RWPE2 (cell line): Measurements from ENCODE around the gene ZBTB18.

Experiments used
- ATAC-seq: fragments of 200-7000 bp; cut with Tn5 transposase; 3 replicates; pipeline ENCODE4 v1.9.1; 2021; ENCODE audit warnings: low read depth
- DNase-seq: peaks from one replicate; pipeline ENCODE4 v3.0.0-alpha.2; 2020; ENCODE audit warnings: low spot score
- H3K27ac ChIP-seq: fragments of 450-650 bp; 2 replicates; pipeline ENCODE4 v1.5.1; 2017; ENCODE audit warnings: mild to moderate bottlenecking; ENCODE audit not compliant: poor library complexity, severe bottlenecking
- H3K27me3 ChIP-seq: fragments of 250-450 bp; sonication (Bioruptor Pico); 2 replicates; pipeline ENCODE4 v1.5.1; 2021; ENCODE audit warnings: mild to moderate bottlenecking, moderate library complexity; ENCODE audit not compliant: insufficient read depth, poor library complexity, severe bottlenecking
- H3K36me3 ChIP-seq: fragments of 250-450 bp; sonication (Bioruptor Pico); 2 replicates; pipeline ENCODE4 v1.5.1; 2020; ENCODE audit warnings: low read depth, mild to moderate bottlenecking, moderate library complexity
- H3K4me1 ChIP-seq: fragments of 250-450 bp; sonication (Bioruptor Pico); 2 replicates; pipeline ENCODE4 v1.5.1; 2021; ENCODE audit warnings: mild to moderate bottlenecking, moderate library complexity; ENCODE audit not compliant: insufficient read depth, poor library complexity, severe bottlenecking
- H3K4me3 ChIP-seq: fragments of 250-450 bp; sonication (Bioruptor Pico); 2 replicates; pipeline ENCODE4 v1.5.1; 2021; ENCODE audit warnings: mild to moderate bottlenecking, moderate library complexity; ENCODE audit not compliant: severe bottlenecking
- H3K9me3 ChIP-seq: fragments of 250-450 bp; sonication (Bioruptor Pico); 2 replicates; pipeline ENCODE4 v1.5.1; 2021; ENCODE audit warnings: mild to moderate bottlenecking, moderate library complexity; ENCODE audit not compliant: severe bottlenecking
- CTCF ChIP-seq: fragments of 450-650 bp; IDR thresholded peaks from one replicate; pipeline ENCODE4 v1.5.1; 2017; ENCODE audit warnings: mild to moderate bottlenecking, moderate library complexity; ENCODE audit not compliant: poor library complexity, severe bottlenecking

The ZBTB18 gene

DNA sequence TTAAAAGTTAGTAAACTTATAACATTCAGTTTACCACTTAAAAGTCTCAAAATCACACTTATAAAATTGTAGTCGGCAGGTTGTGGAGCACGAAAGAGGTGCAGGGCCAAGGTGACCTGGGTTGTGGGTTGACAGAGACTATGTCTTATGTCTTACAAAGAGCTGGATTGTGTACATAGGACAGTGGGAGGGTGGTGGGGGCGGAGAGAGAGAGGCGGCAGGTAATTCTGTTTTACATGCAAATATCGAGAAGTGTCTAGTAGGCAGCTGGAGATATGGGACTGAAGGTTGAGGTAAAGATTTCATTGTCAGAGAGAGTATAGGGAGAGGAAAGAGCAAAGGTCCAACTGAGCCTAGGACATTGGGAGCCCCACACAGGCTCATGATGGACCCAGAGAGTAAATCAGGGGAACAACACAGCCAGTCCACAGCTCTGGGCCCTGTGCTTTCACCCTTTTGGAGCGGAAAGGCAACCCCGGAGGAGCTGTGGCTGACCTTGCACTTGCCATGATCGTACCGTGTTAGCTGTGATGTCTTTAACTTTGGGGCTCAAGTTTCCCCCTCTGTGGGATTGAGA, 28.1 kb upstream of the ZBTB18 start:
- ATAC-seq, result no peak
- H3K36me3 ChIP-seq, result no peaks in the 10 kb centered on the region
- H3K27me3 ChIP-seq, result no peaks in the 10 kb centered on the region
- H3K4me1 ChIP-seq, result no peaks in the 10 kb centered on the region
- H3K9me3 ChIP-seq, result no peaks in the 10 kb centered on the region
- no peak for TF ChIP-seq CTCF
- H3K27ac ChIP-seq, result no peak overlapping the region
- no peak overlapping the region for H3K4me3 ChIP-seq
- no peak for DNase-seq

DNA sequence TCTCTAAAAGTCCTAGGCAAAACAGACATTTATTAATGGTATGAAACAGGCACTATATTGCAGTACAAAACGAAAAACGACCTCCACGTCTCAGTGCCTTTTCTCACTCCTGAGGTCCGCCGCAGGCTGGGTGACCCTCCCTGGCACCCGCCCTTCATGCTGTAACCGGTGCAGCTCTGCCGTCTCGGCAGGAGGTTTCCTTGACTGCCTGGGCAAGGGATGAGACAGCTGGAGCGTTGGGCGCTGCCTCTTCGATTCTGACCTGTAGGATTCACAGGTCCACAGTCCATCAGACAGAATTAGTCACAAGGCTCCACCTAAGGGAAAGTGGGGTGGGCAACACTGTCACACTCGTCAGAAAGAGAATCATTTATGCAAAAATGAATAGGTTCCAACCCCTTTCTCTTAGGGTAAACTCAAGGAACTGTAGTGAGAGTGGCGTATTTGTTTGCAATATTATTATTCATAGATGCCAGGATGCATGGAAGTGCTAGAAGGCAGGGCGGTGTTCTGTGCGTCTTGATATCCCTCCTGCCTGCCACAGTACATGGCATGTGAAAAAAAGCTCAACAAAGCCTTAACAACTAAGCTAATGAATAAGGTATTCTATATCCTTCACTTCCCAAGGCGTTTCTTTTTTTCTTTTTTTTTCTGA, 23.5 kb upstream of the ZBTB18 start:
- no peak overlapping the region for H3K27ac ChIP-seq
- no peak for ATAC-seq

GRCh38 chr1:244028701-244029100, 22.4 kb upstream of the ZBTB18 start:
- Histone ChIP-seq H3K27ac (no peak overlapping the region), H3K9me3 (no peaks in the 10 kb centered on the region), H3K4me1 (no peaks in the 10 kb centered on the region), H3K36me3 (no peaks in the 10 kb centered on the region), H3K4me3 (no peak overlapping the region), H3K27me3 (no peaks in the 10 kb centered on the region)
- TF ChIP-seq CTCF, result no peak
- no peak for DNase-seq
- ATAC-seq, result no peak

More for the DNA sequence above, 23.5 kb upstream of the ZBTB18 start:
- DNase-seq, result no peak
- no peak overlapping the region for H3K4me3 ChIP-seq
- H3K9me3 ChIP-seq, result no peaks in the 10 kb centered on the region
- no peaks in the 10 kb centered on the region for H3K4me1 ChIP-seq
- no peak for TF ChIP-seq CTCF
- no peaks in the 10 kb centered on the region for H3K36me3 ChIP-seq
- H3K27me3 ChIP-seq, result no peaks in the 10 kb centered on the region

- Histone ChIP-seq H3K27me3 (no peaks in the 10 kb centered on the region), H3K4me1 (no peaks in the 10 kb centered on the region), H3K27ac (no peak overlapping the region), H3K9me3 (no peaks in the 10 kb centered on the region), H3K36me3 (no peaks in the 10 kb centered on the region), H3K4me3 (no peak overlapping the region)
- no peak for ATAC-seq
- no peak for DNase-seq
- peak; percentile 8 for TF ChIP-seq CTCF
Observed at GRCh38 chr1:244029124-244029523, 22.0 kb upstream of the ZBTB18 start.

- no peak overlapping the region for H3K27ac ChIP-seq
Observed at GRCh38 chr1:244030481-244031040, 20.5 kb upstream of the ZBTB18 start.

More at GRCh38 chr1:244030481-244031040, 20.5 kb upstream of the ZBTB18 start:
- H3K4me1 ChIP-seq, result no peaks in the 10 kb centered on the region
- ATAC-seq (no peak), DNase-seq (no peak)
- no peak for TF ChIP-seq CTCF
- H3K27me3 ChIP-seq, result no peaks in the 10 kb centered on the region
- H3K4me3 ChIP-seq, result no peak overlapping the region
- no peaks in the 10 kb centered on the region for H3K9me3 ChIP-seq
- no peaks in the 10 kb centered on the region for H3K36me3 ChIP-seq
